Vagina (tissue), 2 donors: ENCODE measurements around the gene FNDC3A. TPM values are rescaled to one million over a fixed set of nuclear protein-coding genes. Genes with fewer than 3 reads are reported as not detected.

Experiments
- DNase-seq, 2 donors: peaks; one replicate each; pipeline ENCODE4 v3.0.0-alpha.2; 2017; ENCODE audit errors: extremely low spot score in 2 of 2
- H3K27ac ChIP-seq: fragments of 200-600 bp; sonication (generic); one replicate; pipeline ENCODE4 v1.5.1; 2019
- H3K27me3 ChIP-seq: fragments of 200-600 bp; sonication (generic); one replicate; pipeline ENCODE4 v1.5.1; 2019
- H3K36me3 ChIP-seq, 2 donors: fragments of 200-600 bp; sonication (generic); one replicate each; pipeline ENCODE4 v1.5.1; 2017 to 2019
- H3K4me1 ChIP-seq: fragments of 200-600 bp; sonication (generic); one replicate; pipeline ENCODE4 v1.5.1; 2019
- H3K4me3 ChIP-seq, 2 donors: fragments of 200-600 bp; sonication (generic); 1 replicate in 1 of 2; 2 replicates in 1 of 2; pipeline ENCODE4 v1.5.1; 2016 to 2019
- H3K9me3 ChIP-seq: fragments of 200-600 bp; sonication (generic); one replicate; pipeline ENCODE4 v1.5.1; 2019
- CTCF ChIP-seq, 3 experiments: fragments of 450-650 bp in 2 of 3; fragments of 200-600 bp in 1 of 3; sonication (generic) in 1 of 3; IDR thresholded peaks; one replicate each; pipeline ENCODE4 v1.5.1; 2017 to 2019; ENCODE audit warnings: antibody characterized with exemption in 3 of 3, mild to moderate bottlenecking in 2 of 3, moderate library complexity in 2 of 3
- POLR2A ChIP-seq, 2 donors: fragments of 450-650 bp; IDR thresholded peaks; one replicate each; pipeline ENCODE4 v1.6.1; 2017; ENCODE audit warnings: antibody characterized with exemption in 2 of 2, mild to moderate bottlenecking in 2 of 2, moderate library complexity in 2 of 2
- POLR2AphosphoS5 ChIP-seq, 2 donors: sonication (generic); formaldehyde crosslinking; IDR thresholded peaks; one replicate each; pipeline ENCODE4 v1.9.0; 2017; ENCODE audit warnings: antibody characterized with exemption in 2 of 2, mild to moderate bottlenecking in 2 of 2, low read depth in 1 of 2; ENCODE audit not compliant: insufficient read depth in 1 of 2
- intact Hi-C: fragments of 100-400 bp; cut with DNase I; formaldehyde crosslinking; loops from one replicate; pipeline ENCODE4 v1.15.1; 2023
- total RNA-seq: library from RNA; depleted of rRNA; stranded (reverse); fragments of >200 nt; gene quantifications from one replicate; pipeline ENCODE4 v1.2.3, GENCODE V29; 2016

FNDC3A gene
- total RNA-seq, 1 donor from 2014 or later = 32.2 TPM

DNA sequence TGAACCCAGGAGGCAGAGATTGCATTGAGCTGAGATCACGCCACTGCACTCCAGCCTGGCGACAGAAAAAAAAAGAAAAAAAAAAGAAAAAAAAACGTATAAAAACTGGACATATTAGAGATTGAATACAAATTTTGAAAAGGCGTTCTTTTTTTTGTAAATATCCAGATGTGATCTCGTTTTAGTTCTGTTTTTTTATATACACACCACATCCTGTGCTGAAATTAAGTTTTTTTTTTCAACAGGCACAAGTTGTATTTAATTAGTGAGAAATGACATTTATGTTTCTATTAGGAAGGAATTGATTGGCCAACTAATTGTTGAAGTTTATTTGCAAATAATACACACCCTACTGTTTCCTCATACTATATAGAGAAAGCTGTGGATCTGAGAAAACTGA lies 275.6 kb downstream of the FNDC3A start:
- DNase-seq = no peak
- no peak overlapping the region for H3K27ac ChIP-seq
- H3K36me3 ChIP-seq = peaks cover 0 to 15% of the 10 kb centered on the region in 2 donors
- H3K4me3 ChIP-seq = no peak overlapping the region
- H3K27me3 ChIP-seq = no peaks in the 10 kb centered on the region
- H3K4me1 ChIP-seq = peaks cover 11% of the 10 kb centered on the region
- TF ChIP-seq CTCF (IDR thresholded peaks at IDR 0.05) (no peak), POLR2AphosphoS5 (IDR thresholded peaks at IDR 0.05; ENCODE audit: insufficient read depth in 1 of 2, low read depth in 1 of 2) (no peak), POLR2A (IDR thresholded peaks at IDR 0.05) (no peak)
- no peaks in the 10 kb centered on the region for H3K9me3 ChIP-seq
- intact Hi-C loops = no loop called here

DNA sequence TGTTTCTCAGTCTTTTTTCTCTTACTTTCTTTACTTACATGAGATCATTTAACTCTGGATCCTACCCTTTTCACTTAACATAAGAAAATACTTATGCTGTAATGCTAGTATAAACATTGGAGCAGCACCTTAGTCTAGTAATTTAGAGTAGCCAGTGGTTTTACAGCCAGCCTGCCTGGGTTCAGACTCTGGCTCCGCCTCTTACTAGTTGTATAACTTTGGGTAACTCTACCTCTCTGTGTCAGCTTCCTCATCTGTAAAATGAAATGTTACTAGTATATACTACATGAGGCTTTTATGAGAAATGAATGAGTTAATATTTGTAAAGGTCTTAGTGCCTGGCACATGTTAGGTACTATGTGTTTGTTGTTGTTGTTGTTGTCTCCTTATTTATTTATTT lies 277.6 kb downstream of the FNDC3A start:
- H3K27me3 ChIP-seq = no peaks in the 10 kb centered on the region
- H3K36me3 ChIP-seq = peaks cover 0 to 16% of the 10 kb centered on the region in 2 donors
- H3K27ac ChIP-seq = no peak overlapping the region
- H3K4me1 ChIP-seq = peaks cover 11% of the 10 kb centered on the region
- H3K4me3 ChIP-seq = no peak overlapping the region
- H3K9me3 ChIP-seq = no peaks in the 10 kb centered on the region
- DNase-seq = no peak
- intact Hi-C loops = no loop called here
- TF ChIP-seq POLR2A (IDR thresholded peaks at IDR 0.05) = no peak
- TF ChIP-seq POLR2AphosphoS5 (IDR thresholded peaks at IDR 0.05; ENCODE audit: insufficient read depth in 1 of 2, low read depth in 1 of 2) = no peak
- no peak for TF ChIP-seq CTCF (IDR thresholded peaks at IDR 0.05)

DNA sequence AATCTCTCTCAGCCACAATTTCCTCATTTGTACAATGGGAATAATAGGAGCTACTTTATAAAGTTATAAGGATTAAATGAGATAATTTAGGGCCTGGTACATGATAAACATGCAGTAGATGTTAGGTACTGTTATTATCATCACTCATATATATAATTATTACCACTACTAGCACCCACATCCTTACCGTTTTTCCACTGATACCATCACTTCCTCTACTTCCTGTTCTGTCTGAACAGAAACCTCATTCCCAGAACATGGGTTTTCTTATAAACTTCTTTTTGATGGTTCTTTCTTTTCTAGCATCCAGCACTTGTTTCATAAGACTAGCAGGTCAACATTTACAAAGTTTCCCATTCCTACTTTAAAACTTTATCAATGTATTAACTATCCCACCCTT lies 278.3 kb downstream of the FNDC3A start:
- peaks cover 0 to 16% of the 10 kb centered on the region in 2 donors for H3K36me3 ChIP-seq
- no peaks in the 10 kb centered on the region for H3K27me3 ChIP-seq
- DNase-seq = no peak
- H3K4me3 ChIP-seq = no peak overlapping the region
- no peaks in the 10 kb centered on the region for H3K9me3 ChIP-seq
- H3K4me1 ChIP-seq = peaks cover 4% of the 10 kb centered on the region
- intact Hi-C loops = no loop called here
- TF ChIP-seq CTCF (IDR thresholded peaks at IDR 0.05) (no peak), POLR2A (IDR thresholded peaks at IDR 0.05) (no peak), POLR2AphosphoS5 (IDR thresholded peaks at IDR 0.05; ENCODE audit: insufficient read depth in 1 of 2, low read depth in 1 of 2) (no peak)
- no peak overlapping the region for H3K27ac ChIP-seq

DNA sequence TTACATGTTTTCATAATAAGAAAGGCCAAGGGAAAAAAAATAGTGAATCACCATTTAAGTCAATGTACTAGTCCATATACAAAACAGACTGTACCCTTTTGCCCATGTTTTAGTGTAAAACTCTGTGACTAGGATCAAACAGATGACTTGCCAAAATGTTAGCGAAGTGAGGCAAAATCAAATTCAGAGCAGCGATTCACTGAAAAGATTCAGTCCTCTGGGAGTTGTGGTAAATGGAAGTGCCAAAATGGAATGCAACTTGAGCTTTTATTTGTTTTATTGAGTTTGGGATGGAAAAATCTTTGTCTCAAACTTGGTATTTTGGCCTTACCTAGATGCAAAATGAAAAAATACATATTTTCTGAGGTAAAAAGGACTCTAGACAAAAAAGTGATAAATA lies 281.1 kb downstream of the FNDC3A start:
- no peak for TF ChIP-seq POLR2AphosphoS5 (IDR thresholded peaks at IDR 0.05; ENCODE audit: insufficient read depth in 1 of 2, low read depth in 1 of 2)
- no peak for TF ChIP-seq POLR2A (IDR thresholded peaks at IDR 0.05)
- no peak for TF ChIP-seq CTCF (IDR thresholded peaks at IDR 0.05)
- no peak overlapping the region for H3K4me3 ChIP-seq
- H3K9me3 ChIP-seq = no peaks in the 10 kb centered on the region
- H3K36me3 ChIP-seq = peaks cover 0 to 40% of the 10 kb centered on the region in 2 donors
- peak overlapping the region; percentile 40 for H3K27ac ChIP-seq
- intact Hi-C loops = no loop called here
- no peaks in the 10 kb centered on the region for H3K4me1 ChIP-seq
- no peaks in the 10 kb centered on the region for H3K27me3 ChIP-seq
- DNase-seq = no peak

DNA sequence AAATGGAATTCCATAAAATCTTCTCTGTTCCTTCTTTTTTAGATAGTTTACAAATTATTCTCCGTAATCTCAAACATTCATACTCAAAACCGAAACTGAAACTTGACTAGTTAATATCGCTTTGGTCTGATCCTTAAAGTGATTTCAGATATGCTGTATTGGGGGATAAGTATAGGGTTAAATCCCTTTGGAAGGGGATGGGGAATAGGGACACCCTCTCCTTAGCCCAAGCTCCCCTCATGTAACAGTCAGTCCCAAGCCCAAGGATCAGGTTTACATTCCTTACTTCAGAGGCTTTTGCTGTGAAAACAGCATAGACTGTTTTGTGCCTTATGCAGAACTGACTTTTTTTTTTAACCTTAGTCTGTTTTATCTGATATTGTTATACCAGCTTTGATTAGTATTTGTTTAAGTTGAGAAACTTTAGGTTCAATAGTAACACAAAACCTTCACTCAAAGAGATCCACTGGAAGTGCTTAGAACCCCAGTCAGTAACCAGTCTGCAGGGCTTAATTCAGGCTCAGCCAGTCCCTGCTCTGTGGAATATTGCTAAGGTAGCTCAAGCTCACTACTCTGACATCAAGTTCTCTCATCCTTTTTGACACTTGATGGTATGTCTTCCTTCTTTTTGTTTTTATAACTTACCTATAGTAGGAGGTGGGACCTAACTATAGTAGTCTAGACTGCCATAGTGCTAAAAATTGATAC lies 282.5 kb downstream of the FNDC3A start:
- TF ChIP-seq CTCF (IDR thresholded peaks at IDR 0.05) (no peak), POLR2A (IDR thresholded peaks at IDR 0.05) (no peak), POLR2AphosphoS5 (IDR thresholded peaks at IDR 0.05; ENCODE audit: insufficient read depth in 1 of 2, low read depth in 1 of 2) (no peak)
- Histone ChIP-seq H3K27me3 (no peaks in the 10 kb centered on the region), H3K4me1 (no peaks in the 10 kb centered on the region), H3K4me3 (peak overlapping the region in 1 of 2 donors; percentile 15), H3K36me3 (peaks cover 0 to 40% of the 10 kb centered on the region in 2 donors), H3K27ac (no peak overlapping the region), H3K9me3 (no peaks in the 10 kb centered on the region)
- DNase-seq = no peak
- intact Hi-C loops = no loop called here
